Measurements from ENCODE around the gene STX3. TPM values are rescaled to one million over a fixed set of nuclear protein-coding genes. Genes with fewer than 3 reads are reported as not detected.

STX3 gene
- total and polyA plus RNA-seq, 2 of the 4 experiments (the other 2 are of a cell fraction) = 5.0 to 5.4 TPM

GRCh38 chr11:59791639-59792038 lies 36.5 kb downstream of the STX3 start:
- Histone ChIP-seq H2AK9ac (replicated peaks; ENCODE audit: low read depth, low read length, poor library complexity) (no peak overlapping the region), H3K36me3 (ENCODE audit: control insufficient read depth, insufficient read depth, low read length) (peaks cover 15% of the 10 kb centered on the region), H3K9me1 (ENCODE audit: insufficient read depth, low read length) (peaks cover 14% of the 10 kb centered on the region; the same call in 1 of the 2 replicates), H4K8ac (ENCODE audit: low read depth in 2 of 2, low read length in 2 of 2) (no peak overlapping the region), H3K9ac (ENCODE audit: low read depth, low read length) (no peak overlapping the region), H2AK5ac (ENCODE audit: low read depth, low read length) (no peak overlapping the region), H3K4me3 (ENCODE audit: insufficient read depth, low read depth, low read length) (no peak overlapping the region), H4K91ac (ENCODE audit: insufficient read depth, low read depth, low read length) (no peak overlapping the region), H3K14ac (replicated peaks; ENCODE audit: low read depth, low read length) (no peak overlapping the region), H2BK15ac (ENCODE audit: low read depth, low read length) (no peak overlapping the region), H3K79me1 (ENCODE audit: low read depth in 1 of 2, low read length in 2 of 2) (peaks cover 0 to 6% of the 10 kb centered on the region in 2 experiments; a peak in 1 of 4 replicates), H2BK120ac (ENCODE audit: low read depth, low read length) (no peak overlapping the region), H3K56ac (ENCODE audit: extremely low read depth, insufficient read depth, low read length) (no peak overlapping the region), H4K5ac (ENCODE audit: low read depth, low read length) (no peak overlapping the region), H3K23ac (ENCODE audit: low read depth, low read length) (no peak overlapping the region), H3K27me3 (ENCODE audit: control insufficient read depth, insufficient read depth, low read length) (no peaks in the 10 kb centered on the region), H3K27ac (ENCODE audit: insufficient read depth, low read length) (no peak overlapping the region), H2BK5ac (ENCODE audit: low read depth, low read length, poor library complexity, severe bottlenecking) (no peak overlapping the region), H4K20me1 (ENCODE audit: insufficient read depth, low read length) (no peaks in the 10 kb centered on the region; the same call in 1 of the 2 replicates), H3K18ac (ENCODE audit: low read depth, low read length) (no peak overlapping the region), H2BK20ac (ENCODE audit: low read depth, low read length) (no peak overlapping the region), H3K4ac (ENCODE audit: low read depth, low read length) (no peak overlapping the region), H3K9me3 (ENCODE audit: control insufficient read depth, insufficient read depth, low read length) (no peaks in the 10 kb centered on the region), H3K4me2 (ENCODE audit: low read depth, low read length) (no peak overlapping the region), H3K4me1 (ENCODE audit: control insufficient read depth, insufficient read depth, low read length) (peaks cover 6% of the 10 kb centered on the region), H2AFZ (replicated peaks; ENCODE audit: low read length, poor library complexity) (no peak overlapping the region)
- ChIA-PET POLR2A (ENCODE audit: unreplicated experiment) (no interaction called here), CTCF (no interaction called here)
- no peak for DNase-seq
- 89% methylated on average over 3 of the region's 4 CpGs; no CpG with 5 or more reads in 1 of the 2 experiments for WGBS, 2 experiments (ENCODE audit: extremely low coverage in 2 of 2, insufficient read length in 1 of 2)
- TF ChIP-seq NFE2L2 (IDR thresholded peaks at IDR 0.05; ENCODE audit: low read depth, low read length) (no peak), USF2 (IDR thresholded peaks at IDR 0.05; ENCODE audit: low read depth, low read length) (no peak), RCOR1 (IDR thresholded peaks at IDR 0.05; ENCODE audit: insufficient replicate concordance, low read length) (no peak), POLR2A (IDR thresholded peaks at IDR 0.05; ENCODE audit: low read depth, low read length) (no peak), MAFK (IDR thresholded peaks at IDR 0.05; ENCODE audit: low read depth, low read length) (no peak), MAZ (IDR thresholded peaks at IDR 0.05; ENCODE audit: borderline replicate concordance, low read depth, low read length) (no peak), RAD21 (IDR thresholded peaks at IDR 0.05; ENCODE audit: low read length) (no peak), ELK1 (IDR thresholded peaks at IDR 0.05; ENCODE audit: borderline replicate concordance, low read depth, low read length) (no peak), SMC3 (IDR thresholded peaks at IDR 0.05; ENCODE audit: low read depth, low read length) (no peak), CTCF (conservative IDR thresholded peaks at IDR 0.05; ENCODE audit: low read depth, low read length) (no peak), CHD1 (IDR thresholded peaks at IDR 0.05; ENCODE audit: low read depth, low read length) (no peak), BHLHE40 (IDR thresholded peaks at IDR 0.05; ENCODE audit: low read depth, low read length) (no peak), FOS (IDR thresholded peaks at IDR 0.05; ENCODE audit: low read depth, low read length) (no peak), MXI1 (IDR thresholded peaks at IDR 0.05; ENCODE audit: borderline replicate concordance, low read depth, low read length) (no peak), RFX5 (IDR thresholded peaks at IDR 0.05; ENCODE audit: low read depth, low read length) (no peak), CEBPB (IDR thresholded peaks at IDR 0.05; ENCODE audit: low read depth, low read length) (no peak)
- in situ Hi-C loops (cut with MboI; ENCODE audit: low sequenced_read_pairs) = loop anchor here (10.0 kb wide), 1 partner anchor 117 kb away; no protein-coding TSS in a partner anchor
- intact Hi-C loops (cut with micrococcal nuclease) = no loop called here
- ATAC-seq (ENCODE audit: low read depth) = no peak
- dilution Hi-C loops (cut with HindIII; ENCODE audit: low sequenced_read_pairs, unreplicated experiment) = no loop called here
- no TSS peak for BruUV-seq (replicated peaks)
